GM21619 (cell line): ENCODE measurements around the gene PIGS.
"Not testable (repeated sequence)": the region's sequence is repeated elsewhere in the genome, so short reads cannot be mapped to it uniquely, and the experiment has no call there.

Source experiments
- ATAC-seq: cut with Tn5 transposase; IDR thresholded peaks from one replicate; pipeline ENCODE4 v1.9.1; 2021; ENCODE audit not compliant: unreplicated experiment

Gene PIGS

GRCh38 chr17:28571361-28572122 is at the start of gene PIGS:
Gene PIGS, minus strand, starts transcription at chr17:28571524. Its CDS starts 28 bp downstream, at chr17:28571496.
- ATAC-seq: peak; percentile 70

- ATAC-seq: no peak
Measured at GRCh38 chr17:28620010-28620409, 48.7 kb upstream of the PIGS start.

- no peak for ATAC-seq
Measured at GRCh38 chr17:28618464-28618863, 47.1 kb upstream of the PIGS start.

- ATAC-seq: no peak
Measured at GRCh38 chr17:28616281-28616680, 45.0 kb upstream of the PIGS start.

- ATAC-seq: no peak
Measured at GRCh38 chr17:28615260-28615940, 44.1 kb upstream of the PIGS start.

GRCh38 chr17:28613931-28614381 is 42.6 kb upstream of the PIGS start, which contains the start of gene RSKR:
Gene RSKR, minus strand, starts transcription at chr17:28614185. Its CDS starts 24 bp downstream, at chr17:28614161.
- no peak for ATAC-seq

GRCh38 chr17:28612936-28613872 is 41.9 kb upstream of the PIGS start:
- ATAC-seq: no peak

- no peak for ATAC-seq
Measured at GRCh38 chr17:28612531-28612930, 41.2 kb upstream of the PIGS start.

GRCh38 chr17:28610376-28610775 is 39.1 kb upstream of the PIGS start:
- no peak for ATAC-seq

- ATAC-seq: not testable (repeated sequence)
Measured at GRCh38 chr17:28604031-28604430, 32.7 kb upstream of the PIGS start.

GRCh38 chr17:28599311-28600184 is 28.2 kb upstream of the PIGS start:
- peak; percentile 34 for ATAC-seq

GRCh38 chr17:28598799-28599310 is 27.5 kb upstream of the PIGS start, which contains the start of gene SPAG5:
Gene SPAG5, minus strand, starts transcription at chr17:28599025. Its CDS starts 79 bp downstream, at chr17:28598946.
- ATAC-seq: peak; percentile 78

GRCh38 chr17:28598389-28598788 is 27.1 kb upstream of the PIGS start:
- ATAC-seq: no peak

- ATAC-seq: no peak
Measured at GRCh38 chr17:28597606-28598383, 26.5 kb upstream of the PIGS start.

GRCh38 chr17:28592260-28592659 is 20.9 kb upstream of the PIGS start:
- ATAC-seq: no peak

- no peak for ATAC-seq
Measured at GRCh38 chr17:28585851-28586250, 14.5 kb upstream of the PIGS start.

- no peak for ATAC-seq
Measured at GRCh38 chr17:28584434-28584833, 13.1 kb upstream of the PIGS start.

GRCh38 chr17:28582513-28582912 is 11.2 kb upstream of the PIGS start:
- no peak for ATAC-seq

- ATAC-seq: no peak
Measured at GRCh38 chr17:28580959-28581358, 9.6 kb upstream of the PIGS start.
